HL-60 (cell line): Measurements from ENCODE around the gene RAB6C.
"Not testable (repeated sequence)": the region's sequence is repeated elsewhere in the genome, so short reads cannot be mapped to it uniquely, and the experiment has no call there.

Experiments used
- DNase-seq, 2 experiments: peaks; one replicate each; pipeline ENCODE4 v3.0.0-alpha.2; 2010 to 2020; ENCODE audit warnings: low read depth in 1 of 2, low spot score in 1 of 2
- H3K27ac ChIP-seq: fragments of 250-450 bp; sonication (Bioruptor Pico); replicated peaks from 2 replicates; pipeline ENCODE4 v1.5.1; 2020; ENCODE audit warnings: mild to moderate bottlenecking, moderate library complexity
- H3K27me3 ChIP-seq: fragments of 250-450 bp; sonication (Bioruptor Pico); 2 replicates; pipeline ENCODE4 v1.5.1; 2021; ENCODE audit warnings: mild to moderate bottlenecking, moderate library complexity; ENCODE audit not compliant: insufficient read depth, poor library complexity, severe bottlenecking
- H3K4me3 ChIP-seq: replicated peaks from 2 replicates; pipeline ENCODE4 v1.5.1; 2011; ENCODE audit warnings: mild to moderate bottlenecking, control low read depth, low read length; ENCODE audit not compliant: insufficient read depth
- CTCF ChIP-seq: IDR thresholded peaks from one replicate; pipeline ENCODE4 v1.5.1; 2011; ENCODE audit warnings: low read length, control low read depth, inconsistent platforms; ENCODE audit not compliant: insufficient read depth
- GABPA ChIP-seq: IDR thresholded peaks from 2 replicates; pipeline ENCODE4 v1.6.1; 2012; ENCODE audit warnings: low read depth
- POLR2AphosphoS5 ChIP-seq: IDR thresholded peaks from 2 replicates; pipeline ENCODE4 v1.6.1; 2012; ENCODE audit warnings: low read depth
- REST ChIP-seq: IDR thresholded peaks from 2 replicates; pipeline ENCODE4 v1.6.1; 2012; ENCODE audit warnings: low read depth; ENCODE audit not compliant: insufficient replicate concordance
- SPI1 ChIP-seq: IDR thresholded peaks from 2 replicates; pipeline ENCODE4 v1.6.1; 2012; ENCODE audit warnings: low read depth, mild to moderate bottlenecking, borderline replicate concordance
- long read RNA-seq: library from polyadenylated mRNA; unstranded; transcript quantifications from one replicate; pipeline ENCODE4 v2.0.0, GENCODE V29; 2020

RAB6C gene
- long read RNA-seq, result 0 reads

- H3K4me3 ChIP-seq, result peak within 1 kb of the TSS; percentile 28
- not testable (repeated sequence) for H3K27ac ChIP-seq
- DNase-seq, result peak in 1 of 2 experiments; percentile 12
- peaks cover 11% of the 10 kb centered on the region for H3K27me3 ChIP-seq
Observed at GRCh38 chr2:129979629-129980155, at the start of gene RAB6C. TSS of gene RAB6C (plus strand) at chr2:129979666. CDS start at chr2:129980116, 450 bp downstream.

- H3K27ac ChIP-seq, result no peak overlapping the region
- no peak overlapping the region for H3K4me3 ChIP-seq
- TF ChIP-seq POLR2AphosphoS5 (no peak), REST (no peak), SPI1 (no peak), GABPA (no peak), CTCF (no peak)
- H3K27me3 ChIP-seq, result peaks cover 7% of the 10 kb centered on the region
- DNase-seq, result no peak
Observed at GRCh38 chr2:129930451-129930850, 49.0 kb upstream of the RAB6C start.

- not testable (repeated sequence) for DNase-seq, H3K27ac ChIP-seq, H3K4me3 ChIP-seq
Observed at GRCh38 chr2:129933387-129933786, 46.1 kb upstream of the RAB6C start.

GRCh38 chr2:129934044-129934822 lies 45.2 kb upstream of the RAB6C start:
- no peak for DNase-seq
- TF ChIP-seq REST, result no peak
- TF ChIP-seq GABPA, result no peak
- TF ChIP-seq SPI1, result no peak
- no peak for TF ChIP-seq CTCF
- no peak for TF ChIP-seq POLR2AphosphoS5
- Histone ChIP-seq H3K27ac (no peak overlapping the region), H3K4me3 (no peak overlapping the region), H3K27me3 (peaks cover 9% of the 10 kb centered on the region)

More at GRCh38 chr2:129933387-129933786, 46.1 kb upstream of the RAB6C start:
- not testable (repeated sequence) for H3K27me3 ChIP-seq

GRCh38 chr2:129935118-129935517 lies 44.3 kb upstream of the RAB6C start:
- peaks cover 9% of the 10 kb centered on the region for H3K27me3 ChIP-seq
- no peak overlapping the region for H3K27ac ChIP-seq
- no peak overlapping the region for H3K4me3 ChIP-seq
- TF ChIP-seq CTCF (no peak), POLR2AphosphoS5 (no peak), REST (no peak), SPI1 (no peak), GABPA (no peak)
- no peak for DNase-seq
